ENCODE measurements around the gene ZFR. TPM values are rescaled to one million over a fixed set of nuclear protein-coding genes. Genes with fewer than 3 reads are reported as not detected.

ZFR gene
- total and polyA plus RNA-seq, 4 donors, result 17.5 to 44.5 (median 30.8) TPM

- TF ChIP-seq RAD21 (IDR thresholded peaks at IDR 0.05), result no peak
- no peak for TF ChIP-seq SP1 (IDR thresholded peaks at IDR 0.05)
Measured at GRCh38 chr5:32387211-32387610, 57.3 kb downstream of the ZFR start (continued).

- DNase-seq (ENCODE audit: low spot score), result no peak
- H3K27ac ChIP-seq (ENCODE audit: low read depth in 1 of 2, low read length in 2 of 2), result no peak overlapping the region
- H3K4me3 ChIP-seq (ENCODE audit: low read depth in 1 of 3, low read length in 3 of 3), result no peak overlapping the region
- no peaks in the 10 kb centered on the region for H3K27me3 ChIP-seq (ENCODE audit: control insufficient read depth in 4 of 4, insufficient read depth in 4 of 4, low read length in 3 of 4)
- H3K4me1 ChIP-seq (ENCODE audit: control insufficient read depth in 4 of 4, insufficient read depth in 4 of 4, low read length in 3 of 4), result peaks cover 0 to 2% (median 0%) of the 10 kb centered on the region in 4 donors
- TF ChIP-seq RAD21 (IDR thresholded peaks at IDR 0.05) (no peak), NR2F2 (IDR thresholded peaks at IDR 0.05) (no peak), MAX (IDR thresholded peaks at IDR 0.05) (no peak), FOXA1 (IDR thresholded peaks at IDR 0.05) (no peak), EGR1 (IDR thresholded peaks at IDR 0.05; ENCODE audit: low read depth in 2 of 2) (no peak), REST (IDR thresholded peaks at IDR 0.05) (no peak), ZBTB33 (IDR thresholded peaks at IDR 0.05) (no peak), ATF3 (IDR thresholded peaks at IDR 0.05) (no peak), HNF4G (IDR thresholded peaks at IDR 0.05) (no peak), FOXA2 (IDR thresholded peaks at IDR 0.05) (no peak)
- no peaks in the 10 kb centered on the region for H3K9me3 ChIP-seq (ENCODE audit: control insufficient read depth in 4 of 4, low read length in 3 of 4)
- H3K36me3 ChIP-seq (ENCODE audit: control insufficient read depth in 4 of 4, insufficient read depth in 3 of 4, low read depth in 1 of 4, low read length in 3 of 4), result peaks cover 4 to 48% (median 40%) of the 10 kb centered on the region in 4 donors
- no peak overlapping the region for H3K9ac ChIP-seq (ENCODE audit: low read depth in 1 of 2, low read length in 2 of 2)
Measured at GRCh38 chr5:32384621-32385020, 59.9 kb downstream of the ZFR start.

- Histone ChIP-seq H3K4me1 (ENCODE audit: control insufficient read depth in 4 of 4, insufficient read depth in 4 of 4, low read length in 3 of 4) (peaks cover 0 to 3% (median under 1%) of the 10 kb centered on the region in 4 donors), H3K4me3 (ENCODE audit: low read depth in 1 of 3, low read length in 3 of 3) (no peak overlapping the region), H3K9me3 (ENCODE audit: control insufficient read depth in 4 of 4, low read length in 3 of 4) (no peaks in the 10 kb centered on the region), H3K27ac (ENCODE audit: low read depth in 1 of 2, low read length in 2 of 2) (no peak overlapping the region), H3K9ac (ENCODE audit: low read depth in 1 of 2, low read length in 2 of 2) (no peak overlapping the region), H3K36me3 (ENCODE audit: control insufficient read depth in 4 of 4, insufficient read depth in 3 of 4, low read depth in 1 of 4, low read length in 3 of 4) (peaks cover 4 to 42% (median 33%) of the 10 kb centered on the region in 4 donors), H3K27me3 (ENCODE audit: control insufficient read depth in 4 of 4, insufficient read depth in 4 of 4, low read length in 3 of 4) (no peaks in the 10 kb centered on the region)
- TF ChIP-seq YY1 (IDR thresholded peaks at IDR 0.05) (no peak), TAF1 (conservative IDR thresholded peaks at IDR 0.05) (no peak), SP1 (IDR thresholded peaks at IDR 0.05) (no peak), MAX (IDR thresholded peaks at IDR 0.05) (no peak), FOXA2 (IDR thresholded peaks at IDR 0.05) (no peak), RAD21 (IDR thresholded peaks at IDR 0.05) (no peak), REST (IDR thresholded peaks at IDR 0.05) (no peak), HNF4G (IDR thresholded peaks at IDR 0.05) (no peak), ATF3 (IDR thresholded peaks at IDR 0.05) (no peak), RXRA (IDR thresholded peaks at IDR 0.05) (no peak), EGR1 (IDR thresholded peaks at IDR 0.05; ENCODE audit: low read depth in 2 of 2) (no peak), CTCF (IDR thresholded peaks at IDR 0.05; ENCODE audit: low read depth, low read length, missing input control) (no peak), JUND (IDR thresholded peaks at IDR 0.05) (no peak), GABPA (IDR thresholded peaks at IDR 0.05 in 1 of 2, conservative IDR thresholded peaks at IDR 0.05 in 1 of 2) (no peak)
- DNase-seq (ENCODE audit: low spot score), result no peak
- 92% methylated on average over 3 of the region's 3 CpGs for WGBS
Measured at GRCh38 chr5:32383586-32383985, 61.0 kb downstream of the ZFR start.
